HG02943 (cell line): ENCODE results near the gene TRAPPC3.
"Not testable (repeated sequence)": the region's sequence is repeated elsewhere in the genome, so short reads cannot be mapped to it uniquely, and the experiment has no call there.

ENCODE experiments used
- ATAC-seq: cut with Tn5 transposase; IDR thresholded peaks from one replicate; pipeline ENCODE4 v1.9.1; 2021; ENCODE audit warnings: mild to moderate bottlenecking, low read depth, moderate library complexity; ENCODE audit not compliant: unreplicated experiment

TRAPPC3 gene

GRCh38 chr1:36149237-36149972, at the start of gene TRAPPC3:
TRAPPC3 (minus strand) TSS chr1:36149486; CDS start chr1:36149378, 108 bp downstream.
- ATAC-seq, result peak; percentile 88

- ATAC-seq, result no peak
Observed at GRCh38 chr1:36198641-36199040, 49.4 kb upstream of the TRAPPC3 start.

- ATAC-seq, result not testable (repeated sequence)
Observed at GRCh38 chr1:36196805-36197204, 47.5 kb upstream of the TRAPPC3 start.

- ATAC-seq, result peak; percentile 72
Observed at GRCh38 chr1:36187800-36188593, 38.7 kb upstream of the TRAPPC3 start.

- no peak for ATAC-seq
Observed at GRCh38 chr1:36183309-36183856, 34.1 kb upstream of the TRAPPC3 start.

GRCh38 chr1:36182734-36183133, 33.4 kb upstream of the TRAPPC3 start:
- no peak for ATAC-seq

GRCh38 chr1:36179220-36179600, 29.9 kb upstream of the TRAPPC3 start:
- no peak for ATAC-seq

GRCh38 chr1:36178471-36179219, 29.4 kb upstream of the TRAPPC3 start:
- ATAC-seq, result no peak

GRCh38 chr1:36177589-36178431, 28.5 kb upstream of the TRAPPC3 start:
- no peak for ATAC-seq

- no peak for ATAC-seq
Observed at GRCh38 chr1:36176106-36176949, 27.0 kb upstream of the TRAPPC3 start.

- no peak for ATAC-seq
Observed at GRCh38 chr1:36175137-36176095, 26.1 kb upstream of the TRAPPC3 start.

GRCh38 chr1:36174713-36175112, 25.4 kb upstream of the TRAPPC3 start:
- no peak for ATAC-seq

- ATAC-seq, result no peak
Observed at GRCh38 chr1:36172983-36173382, 23.7 kb upstream of the TRAPPC3 start.

- no peak for ATAC-seq
Observed at GRCh38 chr1:36172017-36172747, 22.9 kb upstream of the TRAPPC3 start.

GRCh38 chr1:36170643-36171412, 21.5 kb upstream of the TRAPPC3 start:
- ATAC-seq, result no peak

- ATAC-seq, result no peak
Observed at GRCh38 chr1:36168514-36168913, 19.2 kb upstream of the TRAPPC3 start.
